Activated naive CD8-positive, alpha-beta T cell treated with anti-CD3 and anti-CD28 coated beads for 36 hours (primary cell): Measurements from ENCODE around the gene NR1I2. TPM values are rescaled to one million over a fixed set of nuclear protein-coding genes. Genes with fewer than 3 reads are reported as not detected.

ENCODE experiments used
- DNase-seq: peaks from one replicate; pipeline ENCODE4 v3.0.0; 2021
- H3K27ac Mint-ChIP-seq: one replicate; pipeline ENCODE4 v1.8.0; 2022; ENCODE audit warnings: mild to moderate bottlenecking, moderate library complexity, mixed read lengths
- H3K27me3 Mint-ChIP-seq: one replicate; pipeline ENCODE4 v1.8.0; 2022; ENCODE audit warnings: mild to moderate bottlenecking, mixed read lengths
- H3K36me3 Mint-ChIP-seq: one replicate; pipeline ENCODE4 v1.8.0; 2021; ENCODE audit warnings: mild to moderate bottlenecking, mixed read lengths
- H3K4me1 Mint-ChIP-seq: one replicate; pipeline ENCODE4 v1.8.0; 2021; ENCODE audit warnings: mixed read lengths
- H3K4me3 Mint-ChIP-seq: one replicate; pipeline ENCODE4 v1.8.0; 2022; ENCODE audit warnings: mild to moderate bottlenecking, moderate library complexity, mixed read lengths
- H3K9me3 Mint-ChIP-seq: one replicate; pipeline ENCODE4 v1.8.0; 2022; ENCODE audit warnings: mixed read lengths
- total RNA-seq, 2 experiments: library from RNA; stranded (reverse); gene quantifications; one replicate each; pipeline ENCODE4 v1.2.3, GENCODE V29; 2021

The NR1I2 gene
- total RNA-seq, 2 experiments from 2014 or later = 1.2 to 1.4 TPM

- no peak for DNase-seq
- Mint-ChIP-seq H3K36me3 (no peaks in the 10 kb centered on the region), H3K9me3 (no peaks in the 10 kb centered on the region)
Measured at GRCh38 chr3:119768668-119769393, 13.1 kb upstream of the NR1I2 start.

GRCh38 chr3:119769394-119770149 is 12.3 kb upstream of the NR1I2 start:
- no peak overlapping the region for H3K4me3 Mint-ChIP-seq
- no peak overlapping the region for H3K27ac Mint-ChIP-seq
- H3K27me3 Mint-ChIP-seq = peaks cover 4% of the 10 kb centered on the region
- no peaks in the 10 kb centered on the region for H3K36me3 Mint-ChIP-seq
- H3K9me3 Mint-ChIP-seq = no peaks in the 10 kb centered on the region
- no peak for DNase-seq
- no peaks in the 10 kb centered on the region for H3K4me1 Mint-ChIP-seq

More at GRCh38 chr3:119768668-119769393, 13.1 kb upstream of the NR1I2 start:
- peaks cover 8% of the 10 kb centered on the region for H3K27me3 Mint-ChIP-seq
- H3K4me1 Mint-ChIP-seq = no peaks in the 10 kb centered on the region
- H3K4me3 Mint-ChIP-seq = no peak overlapping the region
- H3K27ac Mint-ChIP-seq = no peak overlapping the region

- Mint-ChIP-seq H3K27me3 (no peaks in the 10 kb centered on the region), H3K36me3 (peaks cover 4% of the 10 kb centered on the region), H3K9me3 (peaks cover 9% of the 10 kb centered on the region), H3K4me1 (no peaks in the 10 kb centered on the region), H3K4me3 (no peak overlapping the region), H3K27ac (no peak overlapping the region)
- no peak for DNase-seq
Measured at GRCh38 chr3:119774444-119774843, 7.5 kb upstream of the NR1I2 start.

GRCh38 chr3:119776304-119776703 is 5.6 kb upstream of the NR1I2 start:
- H3K36me3 Mint-ChIP-seq = peaks cover 4% of the 10 kb centered on the region
- H3K9me3 Mint-ChIP-seq = peaks cover 9% of the 10 kb centered on the region
- H3K4me3 Mint-ChIP-seq = no peak overlapping the region
- no peak overlapping the region for H3K27ac Mint-ChIP-seq
- peaks cover 11% of the 10 kb centered on the region for H3K4me1 Mint-ChIP-seq
- DNase-seq = no peak
- H3K27me3 Mint-ChIP-seq = no peaks in the 10 kb centered on the region

GRCh38 chr3:119778176-119778575 is 3.7 kb upstream of the NR1I2 start:
- no peak overlapping the region for H3K27ac Mint-ChIP-seq
- H3K36me3 Mint-ChIP-seq = peaks cover 4% of the 10 kb centered on the region
- H3K27me3 Mint-ChIP-seq = no peaks in the 10 kb centered on the region
- DNase-seq = no peak
- H3K4me3 Mint-ChIP-seq = no peak overlapping the region
- peaks cover 9% of the 10 kb centered on the region for H3K9me3 Mint-ChIP-seq
- peaks cover 11% of the 10 kb centered on the region for H3K4me1 Mint-ChIP-seq

GRCh38 chr3:119778811-119779210 is 3.1 kb upstream of the NR1I2 start:
- Mint-ChIP-seq H3K4me1 (peaks cover 11% of the 10 kb centered on the region), H3K27ac (no peak overlapping the region), H3K27me3 (no peaks in the 10 kb centered on the region), H3K36me3 (peaks cover 4% of the 10 kb centered on the region), H3K4me3 (no peak overlapping the region), H3K9me3 (peaks cover 9% of the 10 kb centered on the region)
- DNase-seq = no peak

- H3K27me3 Mint-ChIP-seq = no peaks in the 10 kb centered on the region
- H3K4me1 Mint-ChIP-seq = peaks cover 11% of the 10 kb centered on the region
- peaks cover 9% of the 10 kb centered on the region for H3K9me3 Mint-ChIP-seq
- DNase-seq = no peak
- H3K27ac Mint-ChIP-seq = no peak overlapping the region
- H3K4me3 Mint-ChIP-seq = no peak overlapping the region
- peaks cover 4% of the 10 kb centered on the region for H3K36me3 Mint-ChIP-seq
Measured at GRCh38 chr3:119779731-119780383, 2.0 kb upstream of the NR1I2 start.

GRCh38 chr3:119782460-119782859 is 559 bp downstream of the NR1I2 start:
- Mint-ChIP-seq H3K4me3 (no peak overlapping the region), H3K27me3 (no peaks in the 10 kb centered on the region)

GRCh38 chr3:119783255-119783654 is 1.4 kb downstream of the NR1I2 start:
- Mint-ChIP-seq H3K36me3 (no peaks in the 10 kb centered on the region), H3K4me1 (peaks cover 11% of the 10 kb centered on the region), H3K27me3 (no peaks in the 10 kb centered on the region), H3K9me3 (no peaks in the 10 kb centered on the region), H3K4me3 (no peak overlapping the region), H3K27ac (no peak overlapping the region)
- DNase-seq = no peak

More at GRCh38 chr3:119782460-119782859, 559 bp downstream of the NR1I2 start:
- no peak for DNase-seq
- no peaks in the 10 kb centered on the region for H3K36me3 Mint-ChIP-seq
- H3K9me3 Mint-ChIP-seq = no peaks in the 10 kb centered on the region
- H3K4me1 Mint-ChIP-seq = peaks cover 11% of the 10 kb centered on the region
- no peak overlapping the region for H3K27ac Mint-ChIP-seq

GRCh38 chr3:119783883-119784282 is 2.0 kb downstream of the NR1I2 start:
- Mint-ChIP-seq H3K27me3 (no peaks in the 10 kb centered on the region), H3K36me3 (no peaks in the 10 kb centered on the region), H3K4me1 (peaks cover 11% of the 10 kb centered on the region), H3K9me3 (no peaks in the 10 kb centered on the region), H3K4me3 (no peak overlapping the region), H3K27ac (no peak overlapping the region)
- no peak for DNase-seq

GRCh38 chr3:119786409-119786808 is 4.5 kb downstream of the NR1I2 start:
- Mint-ChIP-seq H3K27ac (no peak overlapping the region), H3K27me3 (no peaks in the 10 kb centered on the region), H3K36me3 (no peaks in the 10 kb centered on the region)

GRCh38 chr3:119790369-119790768 is 8.5 kb downstream of the NR1I2 start:
- Mint-ChIP-seq H3K4me1 (no peaks in the 10 kb centered on the region), H3K36me3 (no peaks in the 10 kb centered on the region), H3K27me3 (no peaks in the 10 kb centered on the region), H3K4me3 (no peak overlapping the region), H3K9me3 (peaks cover 3% of the 10 kb centered on the region), H3K27ac (no peak overlapping the region)
- DNase-seq = no peak

More at GRCh38 chr3:119786409-119786808, 4.5 kb downstream of the NR1I2 start:
- DNase-seq = no peak
- H3K4me1 Mint-ChIP-seq = no peaks in the 10 kb centered on the region
- H3K9me3 Mint-ChIP-seq = peaks cover 3% of the 10 kb centered on the region
- H3K4me3 Mint-ChIP-seq = no peak overlapping the region

- Mint-ChIP-seq H3K9me3 (peaks cover 3% of the 10 kb centered on the region), H3K27me3 (no peaks in the 10 kb centered on the region), H3K4me1 (no peaks in the 10 kb centered on the region), H3K27ac (no peak overlapping the region), H3K4me3 (no peak overlapping the region), H3K36me3 (no peaks in the 10 kb centered on the region)
- DNase-seq = no peak
Measured at GRCh38 chr3:119792270-119792669, 10.4 kb downstream of the NR1I2 start.

GRCh38 chr3:119794401-119794800 is 12.5 kb downstream of the NR1I2 start:
- Mint-ChIP-seq H3K9me3 (peaks cover 2% of the 10 kb centered on the region), H3K4me1 (no peaks in the 10 kb centered on the region), H3K27ac (no peak overlapping the region), H3K27me3 (peaks cover 5% of the 10 kb centered on the region), H3K36me3 (no peaks in the 10 kb centered on the region), H3K4me3 (no peak overlapping the region)
- no peak for DNase-seq

- H3K4me3 Mint-ChIP-seq = no peak overlapping the region
- no peaks in the 10 kb centered on the region for H3K36me3 Mint-ChIP-seq
- no peak overlapping the region for H3K27ac Mint-ChIP-seq
- no peaks in the 10 kb centered on the region for H3K9me3 Mint-ChIP-seq
- no peak for DNase-seq
- H3K27me3 Mint-ChIP-seq = peaks cover 5% of the 10 kb centered on the region
- no peaks in the 10 kb centered on the region for H3K4me1 Mint-ChIP-seq
Measured at GRCh38 chr3:119794971-119795612, 13.2 kb downstream of the NR1I2 start.
